ENCODE results near the gene MTFR2. TPM values are rescaled to one million over a fixed set of nuclear protein-coding genes. Genes with fewer than 3 reads are reported as not detected.

MTFR2 gene
- total RNA-seq, 4 donors from 2014 or later: 0.57 to 1.7 TPM; not detected in 2

DNA sequence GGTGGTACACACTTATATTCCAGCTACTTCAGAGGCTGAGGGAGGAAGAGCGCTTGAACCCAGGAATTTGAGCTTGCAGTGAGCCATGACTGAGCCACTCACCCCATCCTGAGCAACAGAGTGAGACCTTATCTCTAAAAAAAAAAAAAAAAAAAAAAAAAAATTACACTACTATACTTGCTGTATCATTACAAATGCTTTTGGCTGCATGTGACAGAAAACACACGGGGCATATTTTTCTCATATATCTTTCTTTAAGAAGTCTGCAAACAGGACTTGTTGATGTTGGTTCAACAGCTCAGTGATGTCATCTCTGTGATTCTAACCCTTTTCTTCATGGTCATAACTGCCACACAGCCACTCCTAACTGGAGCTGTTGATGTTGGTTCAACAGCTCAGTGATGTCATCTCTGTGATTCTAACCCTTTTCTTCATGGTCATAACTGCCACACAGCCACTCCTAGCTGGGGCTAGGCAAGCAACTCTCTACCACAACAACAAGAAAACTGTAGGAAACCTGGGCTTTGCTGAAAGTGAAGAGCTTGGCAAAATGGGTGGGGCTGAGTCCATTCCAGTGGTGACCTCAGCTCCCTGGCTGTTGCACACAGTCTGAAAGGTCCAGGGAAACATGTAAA is 19.8 kb downstream of the MTFR2 start:
- TF ChIP-seq POLR2A (IDR thresholded peaks at IDR 0.05; ENCODE audit: low read depth) (no peak), EP300 (IDR thresholded peaks at IDR 0.05) (no peak), POLR2AphosphoS5 (IDR thresholded peaks at IDR 0.05) (no peak)
- TF ChIP-seq, protein P1, sequence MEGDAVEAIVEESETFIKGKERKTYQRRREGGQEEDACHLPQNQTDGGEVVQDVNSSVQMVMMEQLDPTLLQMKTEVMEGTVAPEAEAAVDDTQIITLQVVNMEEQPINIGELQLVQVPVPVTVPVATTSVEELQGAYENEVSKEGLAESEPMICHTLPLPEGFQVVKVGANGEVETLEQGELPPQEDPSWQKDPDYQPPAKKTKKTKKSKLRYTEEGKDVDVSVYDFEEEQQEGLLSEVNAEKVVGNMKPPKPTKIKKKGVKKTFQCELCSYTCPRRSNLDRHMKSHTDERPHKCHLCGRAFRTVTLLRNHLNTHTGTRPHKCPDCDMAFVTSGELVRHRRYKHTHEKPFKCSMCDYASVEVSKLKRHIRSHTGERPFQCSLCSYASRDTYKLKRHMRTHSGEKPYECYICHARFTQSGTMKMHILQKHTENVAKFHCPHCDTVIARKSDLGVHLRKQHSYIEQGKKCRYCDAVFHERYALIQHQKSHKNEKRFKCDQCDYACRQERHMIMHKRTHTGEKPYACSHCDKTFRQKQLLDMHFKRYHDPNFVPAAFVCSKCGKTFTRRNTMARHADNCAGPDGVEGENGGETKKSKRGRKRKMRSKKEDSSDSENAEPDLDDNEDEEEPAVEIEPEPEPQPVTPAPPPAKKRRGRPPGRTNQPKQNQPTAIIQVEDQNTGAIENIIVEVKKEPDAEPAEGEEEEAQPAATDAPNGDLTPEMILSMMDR (IDR thresholded peaks at IDR 0.05): no peak
- Histone ChIP-seq H3K27ac (replicated peaks in 1 of 4) (no peak overlapping the region), H3K9me3 (no peaks in the 10 kb centered on the region), H3K4me1 (peaks cover 9 to 22% (median 13%) of the 10 kb centered on the region in 4 donors), H3K27me3 (no peaks in the 10 kb centered on the region), H3K4me3 (no peak overlapping the region), H3K36me3 (no peaks in the 10 kb centered on the region)
- no peak for DNase-seq (ENCODE audit: extremely low spot score)
- intact Hi-C loops (cut with DNase I): no loop called here
- 90% methylated on average over 2 of the region's 2 CpGs for WGBS

DNA sequence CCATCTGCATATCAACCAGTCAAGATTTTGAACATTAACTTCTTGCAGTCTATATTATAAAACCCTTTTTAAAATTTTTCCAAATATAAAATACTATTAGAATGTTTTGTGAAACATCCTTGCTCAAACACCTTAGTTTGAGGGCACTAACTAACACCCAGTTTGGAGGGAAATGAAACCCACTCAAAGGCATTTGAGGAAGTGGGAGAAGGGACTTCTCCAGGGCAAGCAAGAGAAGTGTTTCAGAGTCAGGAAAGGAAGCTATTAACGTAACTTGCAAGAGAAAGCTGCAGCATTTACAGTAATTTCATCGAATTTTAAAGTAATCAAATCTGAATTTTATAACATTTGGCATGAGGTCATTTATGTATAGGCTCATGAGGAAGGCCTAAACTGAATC is 21.3 kb downstream of the MTFR2 start:
- no peak for DNase-seq (ENCODE audit: extremely low spot score)
- no peak overlapping the region for H3K27ac ChIP-seq (replicated peaks in 1 of 4)
- no peaks in the 10 kb centered on the region for H3K36me3 ChIP-seq
- WGBS: 78% methylated on average over 2 of the region's 2 CpGs
- H3K27me3 ChIP-seq: no peaks in the 10 kb centered on the region
- H3K4me1 ChIP-seq: peaks cover 9 to 22% (median 13%) of the 10 kb centered on the region in 4 donors
- TF ChIP-seq, protein P1 (IDR thresholded peaks at IDR 0.05): no peak
- no peak for TF ChIP-seq POLR2A (IDR thresholded peaks at IDR 0.05; ENCODE audit: low read depth)
- TF ChIP-seq EP300 (IDR thresholded peaks at IDR 0.05): no peak
- no peak for TF ChIP-seq POLR2AphosphoS5 (IDR thresholded peaks at IDR 0.05)
- no peaks in the 10 kb centered on the region for H3K9me3 ChIP-seq
- intact Hi-C loops (cut with DNase I): loop anchor here (5.0 to 10.0 kb wide), 4 partner anchors 197 to 777 kb away; no protein-coding TSS in a partner anchor
- H3K4me3 ChIP-seq: no peak overlapping the region

- DNase-seq (ENCODE audit: extremely low spot score): no peak
- Histone ChIP-seq H3K27ac (replicated peaks in 1 of 4) (peak overlapping the region in 1 of 4 donors; percentile 8), H3K36me3 (no peaks in the 10 kb centered on the region), H3K4me1 (peaks cover 9 to 22% (median 13%) of the 10 kb centered on the region in 4 donors), H3K4me3 (peak overlapping the region; percentile 19 to 50 (median 34)), H3K9me3 (no peaks in the 10 kb centered on the region), H3K27me3 (no peaks in the 10 kb centered on the region)
- TF ChIP-seq POLR2AphosphoS5 (IDR thresholded peaks at IDR 0.05) (no peak), EP300 (IDR thresholded peaks at IDR 0.05) (no peak)
- TF ChIP-seq, protein P1 (IDR thresholded peaks at IDR 0.05): no peak
- WGBS: 95% methylated on average over 4 of the region's 4 CpGs
- intact Hi-C loops (cut with DNase I): loop anchor here (5.0 to 10.0 kb wide), 4 partner anchors 195 to 775 kb away; no protein-coding TSS in a partner anchor
Measured at GRCh38 chr6:136226674-136227377, 23.3 kb downstream of the MTFR2 start.

DNA sequence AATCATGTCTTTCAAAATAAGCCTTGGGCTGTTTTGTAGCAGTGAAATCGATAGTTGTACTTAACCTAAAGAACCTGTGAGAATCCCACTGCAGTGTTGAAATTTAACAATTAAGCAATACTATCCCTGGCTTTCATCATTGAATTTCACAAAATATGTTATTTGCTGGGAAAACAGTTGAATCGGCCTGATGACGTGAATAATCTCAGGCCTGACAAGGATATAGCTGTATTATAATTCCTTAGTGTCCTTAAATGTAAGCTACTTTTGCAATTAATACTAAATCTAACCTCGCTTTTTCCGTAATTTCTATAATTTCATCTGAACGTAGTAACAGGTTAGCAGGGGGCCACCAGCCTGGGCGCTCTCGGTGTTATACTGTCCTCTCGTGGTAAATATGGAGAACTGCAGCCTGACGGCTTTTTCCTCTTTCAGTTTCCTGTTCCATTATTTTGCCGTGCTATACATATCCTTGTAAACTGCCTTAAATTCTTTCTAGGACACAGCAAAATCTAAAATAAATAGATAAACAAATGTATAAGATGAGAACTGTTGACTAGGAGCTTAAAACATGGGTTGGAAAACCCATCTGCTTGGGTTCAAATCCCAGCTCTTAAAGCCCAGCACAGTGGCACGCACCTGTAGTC is 24.0 kb downstream of the MTFR2 start:
- Histone ChIP-seq H3K36me3 (no peaks in the 10 kb centered on the region), H3K9me3 (no peaks in the 10 kb centered on the region), H3K27me3 (no peaks in the 10 kb centered on the region), H3K4me1 (peaks cover 9 to 22% (median 13%) of the 10 kb centered on the region in 4 donors), H3K4me3 (peak overlapping the region; percentile 19 to 50 (median 34)), H3K27ac (replicated peaks in 1 of 4) (peak overlapping the region in 1 of 4 donors; percentile 8)
- 25% methylated on average over 12 of the region's 12 CpGs for WGBS
- intact Hi-C loops (cut with DNase I): loop anchor here (5.0 to 10.0 kb wide), 4 partner anchors 194 to 774 kb away; no protein-coding TSS in a partner anchor
- TF ChIP-seq, protein P1 (IDR thresholded peaks at IDR 0.05): peak in 2 of 3 experiments; percentile 100
- no peak for TF ChIP-seq POLR2AphosphoS5 (IDR thresholded peaks at IDR 0.05)
- no peak for DNase-seq (ENCODE audit: extremely low spot score)

Data from esophagus muscularis mucosa (tissue), 4 donors.